Measurements from ENCODE around the gene ELL. TPM values are rescaled to one million over a fixed set of nuclear protein-coding genes. Genes with fewer than 3 reads are reported as not detected.

ELL gene
- total and polyA plus RNA-seq, 9 of the 15 experiments (the other 6 are each of a cell fraction or from before 2014, with no cell fraction given) = 0.24 to 22.5 (median 4.1) TPM

DNA sequence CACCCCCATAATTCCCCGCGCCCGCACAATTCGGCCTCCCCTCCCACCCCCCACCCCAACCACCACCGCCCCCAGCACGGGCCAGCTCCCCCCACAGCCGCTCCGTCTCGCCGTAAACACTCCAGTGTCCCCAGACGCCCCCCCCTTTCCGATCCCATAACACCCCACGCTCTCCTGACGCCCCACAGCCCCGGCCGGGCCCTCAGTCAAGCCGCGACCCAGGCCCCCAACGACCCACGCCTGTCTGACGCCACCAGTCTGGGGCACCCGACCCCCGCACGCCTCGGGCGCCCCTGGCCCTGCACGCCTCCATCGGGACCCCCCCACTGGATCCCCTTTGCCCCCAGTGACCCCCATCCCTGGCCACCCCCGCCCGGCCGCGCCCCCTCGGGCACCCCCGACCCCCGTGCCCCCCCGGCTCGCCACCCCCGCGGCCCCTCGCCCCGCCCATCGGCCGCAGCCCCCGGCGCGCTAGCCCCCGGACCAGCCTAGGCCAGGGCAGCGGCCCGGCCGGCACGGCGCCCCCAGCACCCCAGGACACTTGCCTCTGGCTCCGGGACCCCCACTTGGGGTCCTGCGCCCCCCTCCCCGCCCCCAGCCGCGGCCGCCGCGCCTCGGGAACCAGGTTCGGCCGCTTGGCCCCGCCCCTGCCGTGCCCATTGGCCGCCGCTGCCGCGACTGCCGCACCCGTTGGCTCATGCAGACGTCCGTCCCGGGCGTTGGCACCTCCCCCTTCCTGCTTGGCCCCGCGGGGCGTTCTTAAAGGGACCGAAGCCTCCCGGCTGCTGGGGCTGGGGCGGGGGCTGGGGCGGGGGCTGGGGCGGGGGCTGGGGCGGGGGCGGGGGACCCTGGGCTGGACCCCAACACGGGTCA, 21.3 kb upstream of the ELL start, which contains the start of gene FKBP8 (continued):
- TF ChIP-seq, protein P1, sequence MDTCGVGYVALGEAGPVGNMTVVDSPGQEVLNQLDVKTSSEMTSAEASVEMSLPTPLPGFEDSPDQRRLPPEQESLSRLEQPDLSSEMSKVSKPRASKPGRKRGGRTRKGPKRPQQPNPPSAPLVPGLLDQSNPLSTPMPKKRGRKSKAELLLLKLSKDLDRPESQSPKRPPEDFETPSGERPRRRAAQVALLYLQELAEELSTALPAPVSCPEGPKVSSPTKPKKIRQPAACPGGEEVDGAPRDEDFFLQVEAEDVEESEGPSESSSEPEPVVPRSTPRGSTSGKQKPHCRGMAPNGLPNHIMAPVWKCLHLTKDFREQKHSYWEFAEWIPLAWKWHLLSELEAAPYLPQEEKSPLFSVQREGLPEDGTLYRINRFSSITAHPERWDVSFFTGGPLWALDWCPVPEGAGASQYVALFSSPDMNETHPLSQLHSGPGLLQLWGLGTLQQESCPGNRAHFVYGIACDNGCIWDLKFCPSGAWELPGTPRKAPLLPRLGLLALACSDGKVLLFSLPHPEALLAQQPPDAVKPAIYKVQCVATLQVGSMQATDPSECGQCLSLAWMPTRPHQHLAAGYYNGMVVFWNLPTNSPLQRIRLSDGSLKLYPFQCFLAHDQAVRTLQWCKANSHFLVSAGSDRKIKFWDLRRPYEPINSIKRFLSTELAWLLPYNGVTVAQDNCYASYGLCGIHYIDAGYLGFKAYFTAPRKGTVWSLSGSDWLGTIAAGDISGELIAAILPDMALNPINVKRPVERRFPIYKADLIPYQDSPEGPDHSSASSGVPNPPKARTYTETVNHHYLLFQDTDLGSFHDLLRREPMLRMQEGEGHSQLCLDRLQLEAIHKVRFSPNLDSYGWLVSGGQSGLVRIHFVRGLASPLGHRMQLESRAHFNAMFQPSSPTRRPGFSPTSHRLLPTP (IDR thresholded peaks at IDR 0.05; ENCODE audit: borderline replicate concordance, extremely low read depth, insufficient read length) = no peak
- peak; percentile 36 for TF ChIP-seq TAF1 (IDR thresholded peaks at IDR 0.05; ENCODE audit: control insufficient read depth, extremely low read depth, insufficient read depth, low read length, severe bottlenecking)
- TF ChIP-seq ZC3H11A (IDR thresholded peaks at IDR 0.05; ENCODE audit: low read depth, low read length) = no peak
- TF ChIP-seq RBM34 (IDR thresholded peaks at IDR 0.05; ENCODE audit: borderline replicate concordance, insufficient read depth, low read length) = no peak
- TF ChIP-seq ZNF324 (CRISPR knock-in tag; IDR thresholded peaks at IDR 0.05) = no peak
- TF ChIP-seq HSF4 (CRISPR knock-in tag; IDR thresholded peaks at IDR 0.05; ENCODE audit: borderline replicate concordance) = no peak
- no peak for TF ChIP-seq PYGO2 (tag; IDR thresholded peaks at IDR 0.05)
- TF ChIP-seq ZNF75A (CRISPR knock-in tag; IDR thresholded peaks at IDR 0.05) = no peak
- no peak for TF ChIP-seq EP300 (IDR thresholded peaks at IDR 0.05; ENCODE audit: low read length)
- no peak for TF ChIP-seq RUNX1 (IDR thresholded peaks at IDR 0.05; ENCODE audit: low read depth)
- TF ChIP-seq, protein P2, sequence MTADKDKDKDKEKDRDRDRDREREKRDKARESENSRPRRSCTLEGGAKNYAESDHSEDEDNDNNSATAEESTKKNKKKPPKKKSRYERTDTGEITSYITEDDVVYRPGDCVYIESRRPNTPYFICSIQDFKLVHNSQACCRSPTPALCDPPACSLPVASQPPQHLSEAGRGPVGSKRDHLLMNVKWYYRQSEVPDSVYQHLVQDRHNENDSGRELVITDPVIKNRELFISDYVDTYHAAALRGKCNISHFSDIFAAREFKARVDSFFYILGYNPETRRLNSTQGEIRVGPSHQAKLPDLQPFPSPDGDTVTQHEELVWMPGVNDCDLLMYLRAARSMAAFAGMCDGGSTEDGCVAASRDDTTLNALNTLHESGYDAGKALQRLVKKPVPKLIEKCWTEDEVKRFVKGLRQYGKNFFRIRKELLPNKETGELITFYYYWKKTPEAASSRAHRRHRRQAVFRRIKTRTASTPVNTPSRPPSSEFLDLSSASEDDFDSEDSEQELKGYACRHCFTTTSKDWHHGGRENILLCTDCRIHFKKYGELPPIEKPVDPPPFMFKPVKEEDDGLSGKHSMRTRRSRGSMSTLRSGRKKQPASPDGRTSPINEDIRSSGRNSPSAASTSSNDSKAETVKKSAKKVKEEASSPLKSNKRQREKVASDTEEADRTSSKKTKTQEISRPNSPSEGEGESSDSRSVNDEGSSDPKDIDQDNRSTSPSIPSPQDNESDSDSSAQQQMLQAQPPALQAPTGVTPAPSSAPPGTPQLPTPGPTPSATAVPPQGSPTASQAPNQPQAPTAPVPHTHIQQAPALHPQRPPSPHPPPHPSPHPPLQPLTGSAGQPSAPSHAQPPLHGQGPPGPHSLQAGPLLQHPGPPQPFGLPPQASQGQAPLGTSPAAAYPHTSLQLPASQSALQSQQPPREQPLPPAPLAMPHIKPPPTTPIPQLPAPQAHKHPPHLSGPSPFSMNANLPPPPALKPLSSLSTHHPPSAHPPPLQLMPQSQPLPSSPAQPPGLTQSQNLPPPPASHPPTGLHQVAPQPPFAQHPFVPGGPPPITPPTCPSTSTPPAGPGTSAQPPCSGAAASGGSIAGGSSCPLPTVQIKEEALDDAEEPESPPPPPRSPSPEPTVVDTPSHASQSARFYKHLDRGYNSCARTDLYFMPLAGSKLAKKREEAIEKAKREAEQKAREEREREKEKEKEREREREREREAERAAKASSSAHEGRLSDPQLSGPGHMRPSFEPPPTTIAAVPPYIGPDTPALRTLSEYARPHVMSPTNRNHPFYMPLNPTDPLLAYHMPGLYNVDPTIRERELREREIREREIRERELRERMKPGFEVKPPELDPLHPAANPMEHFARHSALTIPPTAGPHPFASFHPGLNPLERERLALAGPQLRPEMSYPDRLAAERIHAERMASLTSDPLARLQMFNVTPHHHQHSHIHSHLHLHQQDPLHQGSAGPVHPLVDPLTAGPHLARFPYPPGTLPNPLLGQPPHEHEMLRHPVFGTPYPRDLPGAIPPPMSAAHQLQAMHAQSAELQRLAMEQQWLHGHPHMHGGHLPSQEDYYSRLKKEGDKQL (CRISPR knock-in tag; IDR thresholded peaks at IDR 0.05; ENCODE audit: borderline replicate concordance) = no peak
